ENCODE measurements around the gene CUL3.
"Not testable (repeated sequence)": the region's sequence is repeated elsewhere in the genome, so short reads cannot be mapped to it uniquely, and the experiment has no call there.

The CUL3 gene

DNA sequence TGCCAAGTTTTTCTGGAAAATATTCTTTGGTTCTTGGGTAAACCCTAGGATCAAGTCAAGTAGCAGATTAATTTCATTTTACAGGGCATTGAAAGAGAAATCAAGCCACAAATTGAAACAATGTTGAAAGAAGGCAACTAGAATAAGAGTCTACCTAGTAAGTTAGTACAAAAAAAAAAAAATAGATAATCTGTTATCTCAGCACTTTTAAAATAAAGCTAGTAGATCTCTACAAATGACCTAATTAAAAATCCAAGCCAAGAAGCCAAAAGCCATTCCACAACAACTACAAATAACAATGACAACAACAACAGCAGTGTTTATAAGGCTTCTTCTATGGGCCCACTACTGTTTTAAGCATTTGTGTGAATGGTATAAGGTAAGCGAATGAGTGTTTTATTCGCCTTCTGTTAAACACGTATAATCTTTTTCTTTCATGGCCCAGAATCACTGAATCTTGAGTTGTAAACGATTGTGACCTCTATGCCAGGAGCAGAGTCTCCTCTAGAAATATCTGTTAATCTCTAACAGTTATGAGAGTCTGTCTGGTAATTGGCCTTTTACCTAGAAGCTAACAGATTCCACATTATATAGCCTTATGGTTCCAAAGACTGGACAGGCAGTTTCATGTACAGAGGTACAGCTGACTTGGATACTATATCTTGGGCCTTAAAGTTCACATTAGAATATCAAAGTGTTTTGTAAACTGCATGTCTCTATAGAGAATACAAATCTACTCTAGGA is 28.6 kb upstream of the CUL3 start:
- Histone ChIP-seq H4K20me1 (ENCODE audit: insufficient read depth) (no peaks in the 10 kb centered on the region), H3K4me3 (IDR thresholded peaks at IDR 0.05; ENCODE audit: insufficient read depth, low read depth, low read length) (no peak overlapping the region), H3K4me1 (ENCODE audit: low read depth, poor library complexity, severe bottlenecking) (no peaks in the 10 kb centered on the region), H3K4me2 (no peak overlapping the region), H2AFZ (ENCODE audit: low read depth) (no peak overlapping the region), H3K9ac (no peak overlapping the region), H3K79me2 (ENCODE audit: insufficient read depth, low read depth) (no peaks in the 10 kb centered on the region), H3K27me3 (ENCODE audit: insufficient read depth, low read depth) (no peaks in the 10 kb centered on the region), H3K27ac (no peak overlapping the region), H3K36me3 (ENCODE audit: insufficient read depth) (no peaks in the 10 kb centered on the region)
- TF ChIP-seq, protein P1, sequence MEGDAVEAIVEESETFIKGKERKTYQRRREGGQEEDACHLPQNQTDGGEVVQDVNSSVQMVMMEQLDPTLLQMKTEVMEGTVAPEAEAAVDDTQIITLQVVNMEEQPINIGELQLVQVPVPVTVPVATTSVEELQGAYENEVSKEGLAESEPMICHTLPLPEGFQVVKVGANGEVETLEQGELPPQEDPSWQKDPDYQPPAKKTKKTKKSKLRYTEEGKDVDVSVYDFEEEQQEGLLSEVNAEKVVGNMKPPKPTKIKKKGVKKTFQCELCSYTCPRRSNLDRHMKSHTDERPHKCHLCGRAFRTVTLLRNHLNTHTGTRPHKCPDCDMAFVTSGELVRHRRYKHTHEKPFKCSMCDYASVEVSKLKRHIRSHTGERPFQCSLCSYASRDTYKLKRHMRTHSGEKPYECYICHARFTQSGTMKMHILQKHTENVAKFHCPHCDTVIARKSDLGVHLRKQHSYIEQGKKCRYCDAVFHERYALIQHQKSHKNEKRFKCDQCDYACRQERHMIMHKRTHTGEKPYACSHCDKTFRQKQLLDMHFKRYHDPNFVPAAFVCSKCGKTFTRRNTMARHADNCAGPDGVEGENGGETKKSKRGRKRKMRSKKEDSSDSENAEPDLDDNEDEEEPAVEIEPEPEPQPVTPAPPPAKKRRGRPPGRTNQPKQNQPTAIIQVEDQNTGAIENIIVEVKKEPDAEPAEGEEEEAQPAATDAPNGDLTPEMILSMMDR (conservative IDR thresholded peaks at IDR 0.05; ENCODE audit: low read depth, low read length), result no peak

GRCh38 chr2:224612578-224612977 is 27.4 kb upstream of the CUL3 start:
- H2AFZ ChIP-seq (ENCODE audit: low read depth), result no peak overlapping the region

GRCh38 chr2:224611938-224612337 is 26.8 kb upstream of the CUL3 start:
- H4K20me1 ChIP-seq (ENCODE audit: insufficient read depth), result no peaks in the 10 kb centered on the region
- no peaks in the 10 kb centered on the region for H3K27me3 ChIP-seq (ENCODE audit: insufficient read depth, low read depth)
- no peak overlapping the region for H3K4me2 ChIP-seq
- no peak overlapping the region for H3K27ac ChIP-seq
- no peak overlapping the region for H3K4me3 ChIP-seq (IDR thresholded peaks at IDR 0.05; ENCODE audit: insufficient read depth, low read depth, low read length)
- H3K36me3 ChIP-seq (ENCODE audit: insufficient read depth), result no peaks in the 10 kb centered on the region
- TF ChIP-seq, protein P1 (conservative IDR thresholded peaks at IDR 0.05; ENCODE audit: low read depth, low read length), result no peak
- no peak overlapping the region for H3K9ac ChIP-seq
- H3K4me1 ChIP-seq (ENCODE audit: low read depth, poor library complexity, severe bottlenecking), result no peaks in the 10 kb centered on the region
- H2AFZ ChIP-seq (ENCODE audit: low read depth), result no peak overlapping the region
- H3K79me2 ChIP-seq (ENCODE audit: insufficient read depth, low read depth), result no peaks in the 10 kb centered on the region

More at GRCh38 chr2:224612578-224612977, 27.4 kb upstream of the CUL3 start:
- Histone ChIP-seq H3K27me3 (ENCODE audit: insufficient read depth, low read depth) (no peaks in the 10 kb centered on the region), H3K4me2 (no peak overlapping the region), H3K4me3 (IDR thresholded peaks at IDR 0.05; ENCODE audit: insufficient read depth, low read depth, low read length) (no peak overlapping the region), H3K36me3 (ENCODE audit: insufficient read depth) (no peaks in the 10 kb centered on the region), H3K79me2 (ENCODE audit: insufficient read depth, low read depth) (no peaks in the 10 kb centered on the region), H4K20me1 (ENCODE audit: insufficient read depth) (no peaks in the 10 kb centered on the region), H3K27ac (no peak overlapping the region), H3K4me1 (ENCODE audit: low read depth, poor library complexity, severe bottlenecking) (no peaks in the 10 kb centered on the region), H3K9ac (no peak overlapping the region)
- TF ChIP-seq, protein P1 (conservative IDR thresholded peaks at IDR 0.05; ENCODE audit: low read depth, low read length), result no peak

DNA sequence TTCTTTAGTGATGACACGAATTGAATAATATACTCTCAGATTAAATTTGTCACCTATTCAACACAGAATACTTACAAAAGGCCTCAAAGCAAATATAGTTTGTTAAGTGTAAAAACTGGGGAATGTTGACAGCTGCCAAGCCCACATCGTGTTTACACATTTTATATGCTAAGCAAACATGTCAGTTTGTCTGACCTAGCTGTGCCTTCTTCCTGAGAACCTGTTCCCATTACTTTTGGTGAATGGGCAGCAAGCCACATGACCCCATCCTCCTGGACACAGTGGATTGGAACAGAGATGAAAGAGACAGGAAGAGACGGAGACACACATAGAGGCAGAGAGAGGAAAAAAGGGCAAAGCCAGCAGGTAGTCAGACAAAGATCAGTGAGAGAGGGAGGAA is 22.9 kb upstream of the CUL3 start:
- Histone ChIP-seq H3K4me2 (no peak overlapping the region), H3K9ac (no peak overlapping the region), H3K79me2 (ENCODE audit: insufficient read depth, low read depth) (no peaks in the 10 kb centered on the region), H3K27me3 (ENCODE audit: insufficient read depth, low read depth) (no peaks in the 10 kb centered on the region), H3K4me1 (ENCODE audit: low read depth, poor library complexity, severe bottlenecking) (no peaks in the 10 kb centered on the region), H2AFZ (ENCODE audit: low read depth) (no peak overlapping the region), H3K36me3 (ENCODE audit: insufficient read depth) (no peaks in the 10 kb centered on the region), H4K20me1 (ENCODE audit: insufficient read depth) (no peaks in the 10 kb centered on the region), H3K27ac (no peak overlapping the region), H3K4me3 (IDR thresholded peaks at IDR 0.05; ENCODE audit: insufficient read depth, low read depth, low read length) (no peak overlapping the region)
- TF ChIP-seq, protein P1 (conservative IDR thresholded peaks at IDR 0.05; ENCODE audit: low read depth, low read length), result no peak

- H4K20me1 ChIP-seq (ENCODE audit: insufficient read depth); H3K9ac ChIP-seq; H2AFZ ChIP-seq (ENCODE audit: low read depth); H3K4me3 ChIP-seq (IDR thresholded peaks at IDR 0.05; ENCODE audit: insufficient read depth, low read depth, low read length); H3K79me2 ChIP-seq (ENCODE audit: insufficient read depth, low read depth); H3K4me1 ChIP-seq (ENCODE audit: low read depth, poor library complexity, severe bottlenecking); H3K27me3 ChIP-seq (ENCODE audit: insufficient read depth, low read depth); H3K27ac ChIP-seq; H3K36me3 ChIP-seq (ENCODE audit: insufficient read depth); H3K4me2 ChIP-seq: not testable (repeated sequence)
Measured at GRCh38 chr2:224603746-224604500, 18.8 kb upstream of the CUL3 start.

DNA sequence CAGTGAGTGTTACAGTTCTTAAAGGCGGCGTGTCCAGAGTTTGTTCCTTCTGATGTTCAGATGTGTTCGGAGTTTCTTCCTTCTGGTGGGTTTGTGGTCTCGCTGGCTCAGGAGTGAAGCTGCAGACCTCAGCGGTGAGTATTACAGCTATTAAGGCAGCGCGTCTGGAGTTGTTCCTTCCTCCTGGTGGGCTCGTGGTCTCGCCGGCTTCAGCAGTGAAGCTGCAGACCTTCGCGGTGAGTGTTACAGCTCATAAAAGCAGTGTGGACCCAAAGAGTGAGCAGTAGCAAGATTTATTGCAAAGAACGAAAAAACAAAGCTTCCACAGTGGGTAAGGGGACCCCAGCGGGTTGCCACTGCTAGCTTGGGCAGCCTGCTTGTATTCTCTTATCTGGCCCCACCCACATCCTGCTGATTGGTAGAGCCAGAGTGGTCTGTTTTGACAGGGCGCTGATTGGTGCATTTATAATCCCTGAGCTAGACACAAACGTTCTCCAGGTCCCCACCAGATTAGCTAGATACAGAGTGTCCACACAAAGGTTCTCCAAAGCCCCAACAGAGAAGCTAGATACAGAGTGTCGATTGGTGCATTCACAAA is 17.7 kb upstream of the CUL3 start:
- not testable (repeated sequence) for H3K79me2 ChIP-seq (ENCODE audit: insufficient read depth, low read depth); H3K9ac ChIP-seq; H3K36me3 ChIP-seq (ENCODE audit: insufficient read depth); H2AFZ ChIP-seq (ENCODE audit: low read depth); H3K4me2 ChIP-seq; H4K20me1 ChIP-seq (ENCODE audit: insufficient read depth); H3K4me3 ChIP-seq (IDR thresholded peaks at IDR 0.05; ENCODE audit: insufficient read depth, low read depth, low read length); H3K4me1 ChIP-seq (ENCODE audit: low read depth, poor library complexity, severe bottlenecking); H3K27me3 ChIP-seq (ENCODE audit: insufficient read depth, low read depth); H3K27ac ChIP-seq
